Left cardiac atrium (tissue), 4 donors: ENCODE measurements around the gene MED28. TPM values are rescaled to one million over a fixed set of nuclear protein-coding genes. Genes with fewer than 3 reads are reported as not detected.
"Not testable (repeated sequence)": the region's sequence is repeated elsewhere in the genome, so short reads cannot be mapped to it uniquely, and the experiment has no call there.

Experiments used
- ATAC-seq, 2 donors: fragments of 200-7000 bp; cut with Tn5 transposase; one replicate each; pipeline ENCODE4 v1.9.1; 2020; ENCODE audit warnings: mild to moderate bottlenecking in 2 of 2, moderate library complexity in 2 of 2
- DNase-seq: peaks from one replicate; pipeline ENCODE4 v3.0.0-alpha.2; 2020
- intact Hi-C, 2 donors: fragments of 100-400 bp; cut with DNase I; formaldehyde crosslinking; loops; one replicate each; pipeline versions ENCODE4 v1.14.1 to v1.15.1; 2022 to 2023
- total RNA-seq, 2 donors: library from RNA; stranded (reverse); fragmentation: NEBNext Ultra II Directional; extraction: Animal tissue kit (Norgen Biotek cat#: 25700); gene quantifications; one replicate each; pipeline ENCODE4 v1.2.1, GENCODE V29; 2021
- donor health status: DM: no; HTN: yes; CAD: no.
- donor health status: DM: no; HTN: yes; CAD: no; lungs with severe emphysema.
- donor health status: DM: yes; HTN: yes; CAD: no.
- donor health status: Dilated cardiomyopathy.

MED28 gene
- total RNA-seq, 2 donors from 2014 or later: 25.8 to 28.9 TPM

DNA sequence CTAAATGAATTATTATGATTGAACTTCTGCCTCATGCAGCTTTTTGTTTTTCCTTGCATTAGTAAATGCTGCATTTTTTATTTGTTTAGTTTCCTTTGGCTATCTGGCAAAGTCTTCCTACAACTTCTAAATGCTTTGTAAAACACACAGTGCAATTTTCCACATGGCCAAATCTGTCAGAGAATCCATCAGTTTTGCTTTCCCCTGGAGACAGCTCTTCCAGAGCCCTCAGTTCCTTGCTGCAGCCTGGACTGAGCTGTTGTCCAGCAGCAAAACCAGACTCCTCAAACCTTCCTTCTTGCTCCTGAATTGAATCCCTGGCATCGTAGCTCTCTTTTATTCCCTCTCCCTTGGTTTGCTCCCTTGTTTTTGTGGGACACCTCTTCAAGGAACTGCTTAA is 42.6 kb downstream of the MED28 start:
- DNase-seq (no peak), ATAC-seq (no peak)
- intact Hi-C loops: no loop called here

DNA sequence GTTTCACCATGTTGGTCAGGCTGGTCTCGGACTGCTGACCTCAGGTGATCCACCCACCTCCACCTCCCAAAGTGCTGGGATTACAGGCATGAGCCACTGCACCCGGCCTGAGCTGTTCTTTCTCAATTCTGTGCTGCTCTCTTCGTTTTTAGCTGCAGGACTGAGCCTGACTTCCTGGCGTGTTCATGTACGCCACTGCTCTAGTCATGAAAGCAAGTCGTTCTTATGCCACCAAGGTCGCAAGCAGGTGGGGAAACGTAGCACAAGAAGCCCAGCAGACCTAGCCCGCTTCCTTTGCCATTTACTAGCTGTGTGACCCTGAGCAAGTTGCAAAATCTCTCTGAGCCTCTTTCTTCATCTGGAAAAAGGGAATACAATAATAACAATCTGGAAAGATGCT is 43.4 kb downstream of the MED28 start:
- intact Hi-C loops: no loop called here
- no peak for ATAC-seq
- DNase-seq: no peak

DNA sequence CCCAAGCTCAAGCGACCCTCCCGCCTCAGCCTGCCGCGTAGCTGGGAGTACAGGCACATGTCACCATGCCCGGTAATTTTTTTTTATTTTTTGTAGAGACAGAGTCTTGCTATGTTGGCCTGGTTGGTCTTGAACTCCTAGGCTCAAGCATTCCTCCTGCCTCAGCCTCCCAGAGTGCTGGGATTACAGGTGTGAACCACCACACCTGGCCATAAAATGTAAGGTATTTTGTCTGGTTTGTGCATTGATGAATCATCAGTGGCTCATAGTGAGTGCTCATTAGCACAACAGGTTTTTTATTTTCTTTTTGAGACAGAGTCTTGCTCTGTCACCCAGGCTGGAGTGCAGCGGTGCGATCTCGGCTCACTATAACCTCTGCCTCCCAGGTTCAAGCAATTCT is 44.8 kb downstream of the MED28 start:
- intact Hi-C loops, DNase-seq, ATAC-seq: not testable (repeated sequence)

DNA sequence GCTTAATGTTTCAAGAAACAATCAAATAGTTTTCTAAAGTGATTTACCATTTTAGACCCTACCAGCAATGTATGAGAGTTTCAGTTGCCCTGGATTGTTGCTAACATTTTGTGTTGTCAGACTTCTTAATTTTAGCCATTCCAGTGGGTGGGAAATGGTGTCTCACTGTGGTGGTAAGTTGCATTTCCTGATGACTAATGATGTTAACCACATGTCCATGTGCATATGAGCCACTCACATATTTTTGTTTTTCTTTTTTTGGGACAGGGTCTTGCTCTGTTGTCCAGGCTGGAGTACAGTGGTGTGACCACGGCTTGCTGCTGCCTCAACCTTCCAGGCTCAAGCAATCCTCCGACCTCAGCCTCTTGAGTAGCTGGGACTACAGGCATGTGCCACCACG is 48.3 kb downstream of the MED28 start:
- ATAC-seq: no peak
- intact Hi-C loops: no loop called here

DNA sequence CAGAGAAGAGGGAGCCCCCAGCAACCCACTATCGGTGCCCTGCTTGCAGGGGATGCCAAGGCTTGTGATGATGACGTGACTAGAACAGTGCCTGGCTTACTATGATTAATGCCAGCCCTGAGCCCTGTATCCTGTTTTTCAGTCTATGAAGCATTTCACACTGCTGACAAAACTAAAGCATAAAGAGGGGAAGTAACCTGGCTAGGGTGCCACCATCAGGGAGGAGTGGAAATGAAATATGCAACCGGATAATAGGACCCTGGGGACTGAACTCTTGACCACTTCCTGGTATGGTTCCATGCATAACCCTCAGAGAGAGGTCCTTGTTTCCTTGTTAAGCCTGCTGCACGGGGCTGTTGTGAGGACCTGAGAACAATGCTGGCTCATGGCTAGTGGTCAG is 50.3 kb downstream of the MED28 start:
- intact Hi-C loops: no loop called here
- DNase-seq (no peak), ATAC-seq (no peak)

More for the DNA sequence above, 48.3 kb downstream of the MED28 start:
- DNase-seq: no peak

DNA sequence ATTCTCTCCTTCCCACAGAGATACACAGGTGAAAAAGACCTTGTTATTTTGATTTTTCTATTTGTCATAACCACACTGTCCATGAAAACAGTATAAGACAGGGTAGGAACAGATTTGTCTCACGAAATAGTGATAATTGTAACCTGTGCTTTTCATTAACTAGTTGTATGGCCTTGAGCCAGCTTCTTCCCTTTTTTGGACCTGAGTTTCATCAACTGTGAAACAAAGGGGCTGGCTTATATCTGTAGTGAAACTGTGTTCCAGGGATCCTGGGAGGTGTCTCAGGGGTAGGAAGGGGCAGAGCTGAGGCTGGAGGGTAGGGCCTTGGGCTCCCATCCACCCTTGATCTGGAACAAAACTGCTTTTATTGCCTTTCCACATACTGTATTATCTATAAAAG is 50.9 kb downstream of the MED28 start:
- no peak for ATAC-seq
- intact Hi-C loops: no loop called here
- DNase-seq: no peak

DNA sequence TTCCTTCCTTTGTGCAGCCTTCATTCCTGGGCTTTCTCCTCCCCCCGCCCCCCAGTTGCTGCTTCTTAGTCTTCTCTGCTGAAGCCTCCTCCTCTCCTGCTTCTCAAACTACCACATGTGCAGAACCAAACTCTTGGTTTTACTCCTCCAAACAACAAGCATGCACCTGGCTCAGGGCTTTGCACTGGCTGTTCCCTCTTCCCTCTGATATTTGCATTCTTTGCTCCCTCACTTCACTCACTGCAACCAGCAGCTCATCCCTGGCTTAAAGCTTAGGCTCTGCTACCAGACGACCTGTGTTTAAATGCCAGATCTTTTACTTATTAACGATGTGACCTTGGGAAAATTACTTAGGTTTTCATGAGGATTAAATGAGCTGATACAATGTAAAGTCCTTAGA is 51.4 kb downstream of the MED28 start:
- no peak for DNase-seq
- intact Hi-C loops: no loop called here

DNA sequence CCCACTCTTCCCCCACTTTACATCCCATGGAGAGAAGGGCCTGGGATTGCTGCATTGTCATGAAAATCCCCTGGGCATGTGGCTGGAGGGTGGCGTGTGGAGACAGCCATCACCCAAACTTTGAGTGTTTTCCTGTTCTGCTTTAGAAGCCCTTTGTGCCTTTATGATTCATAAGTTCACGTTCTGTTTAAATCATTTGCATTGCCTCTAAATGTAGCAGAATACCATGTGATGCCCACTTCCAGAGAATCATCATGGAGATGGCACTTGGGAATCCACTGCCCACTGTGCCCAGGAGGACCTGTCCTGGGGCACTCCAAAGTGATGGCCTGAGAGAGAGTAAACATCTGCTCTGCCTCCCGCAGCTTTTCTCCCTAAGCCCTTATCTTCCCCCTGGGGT is 52.8 kb downstream of the MED28 start:
- ATAC-seq (no peak), DNase-seq (no peak)
- intact Hi-C loops: no loop called here

More for the DNA sequence above, 51.4 kb downstream of the MED28 start:
- no peak for ATAC-seq

- intact Hi-C loops: no loop called here
- no peak for ATAC-seq
- no peak for DNase-seq
Measured at GRCh38 chr4:17667653-17668201, 53.3 kb downstream of the MED28 start.

DNA sequence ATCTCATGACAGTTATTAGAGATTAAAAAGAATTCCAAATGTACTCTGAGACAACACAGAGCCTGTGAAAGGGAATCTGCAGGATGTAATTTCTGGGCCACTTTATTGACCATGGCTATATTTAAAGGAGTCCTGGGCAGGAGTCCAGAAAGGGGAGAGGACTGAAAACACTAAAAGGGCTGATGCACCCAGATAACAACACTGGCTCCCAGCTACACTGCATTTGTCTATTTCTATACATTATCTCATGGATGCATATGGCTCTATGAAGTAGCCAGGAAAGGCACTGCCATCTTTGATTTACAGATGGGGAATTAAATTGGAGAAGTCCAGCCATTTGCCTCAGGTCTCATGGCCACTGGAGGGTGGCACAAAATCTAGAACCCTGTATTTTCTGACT is 56.0 kb downstream of the MED28 start:
- no peak for DNase-seq
- no peak for ATAC-seq
- intact Hi-C loops: no loop called here

GRCh38 chr4:17680559-17681280 is 66.3 kb downstream of the MED28 start:
- DNase-seq (no peak), ATAC-seq (no peak)
- intact Hi-C loops: no loop called here

GRCh38 chr4:17681281-17682221 is 67.1 kb downstream of the MED28 start:
- intact Hi-C loops: no loop called here
- ATAC-seq (no peak), DNase-seq (no peak)

DNA sequence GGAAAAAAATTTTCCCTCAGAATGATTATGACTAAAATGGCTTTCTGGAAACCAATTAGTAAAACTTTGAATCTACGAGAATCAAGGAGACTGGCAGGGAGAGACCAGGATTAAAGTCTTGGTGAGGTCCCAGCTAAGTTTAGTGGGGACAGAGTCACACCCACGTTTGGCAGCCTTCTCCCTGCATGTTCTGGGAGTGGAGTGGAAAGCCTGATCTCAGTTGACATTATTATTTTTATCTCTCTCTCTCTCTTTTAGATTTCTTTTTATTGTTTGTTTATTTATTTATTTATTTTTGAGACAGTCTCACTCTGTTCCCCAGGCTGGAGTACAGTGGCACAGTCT is 67.8 kb downstream of the MED28 start:
- DNase-seq: no peak
- intact Hi-C loops: no loop called here
- no peak for ATAC-seq

Other genes starting within 250 kb of the MED28 start
- gene QDPR, start 102.6 kb upstream of the MED28 start, total RNA-seq: 10 to 100 TPM; 38.3 to 45.4 TPM
- gene CLRN2, start 99.5 kb upstream of the MED28 start, total RNA-seq: not detected
- 10 to 100 TPM; 60.6 to 76.8 TPM for gene LAP3, start 37.4 kb upstream of the MED28 start, total RNA-seq
- gene FAM184B, start 167.0 kb downstream of the MED28 start, total RNA-seq: under 1 TPM in 1 of 2 donors, not detected in 1; 0.03 TPM
- 10 to 100 TPM; 15.4 to 21.2 TPM for gene DCAF16, start 196.1 kb downstream of the MED28 start, total RNA-seq
- 1 to 10 TPM in 1 of 2 donors, under 1 TPM in 1; 0.24 to 1.8 TPM for gene NCAPG, start 196.3 kb downstream of the MED28 start, total RNA-seq